AG04449 (cell line): ENCODE results near the gene GPR55.

Experiments used
- CTCF ChIA-PET: fragments of 350-600 bp; formaldehyde crosslinking; extraction: SDS; loops from one replicate; lab custom pipeline; 2021; ENCODE audit warnings: antibody characterized with exemption; lab: Yijun Ruan, JAX
- POLR2A ChIA-PET: fragments of 400-600, 350-600 bp; formaldehyde crosslinking; extraction: SDS; loops from one replicate; lab custom pipeline; 2020; ENCODE audit warnings: antibody characterized with exemption, inconsistent platforms; lab: Yijun Ruan, JAX
- DNase-seq: peaks from one replicate; pipeline ENCODE4 v3.0.0-alpha.2; 2010; ENCODE audit warnings: low read depth, low spot score
- H3K4me3 ChIP-seq: 2 replicates; pipeline ENCODE4 v1.5.1; 2011; ENCODE audit warnings: low read depth, mild to moderate bottlenecking, control low read depth, low read length
- CTCF ChIP-seq: IDR thresholded peaks from one replicate; pipeline ENCODE4 v1.5.1; 2011; ENCODE audit warnings: mild to moderate bottlenecking, moderate library complexity, low read length, control low read depth, inconsistent platforms; ENCODE audit not compliant: insufficient read depth; ENCODE audit errors: missing control alignments

GPR55 gene

GRCh38 chr2:230871361-230872150, 53.5 kb downstream of the GPR55 start:
- CTCF ChIA-PET = interaction anchor here (0.6 to 2.0 kb wide), 3 partner anchors 23 to 74 kb away, joined by 3 to 7 read pairs (median 4); no protein-coding TSS in a partner anchor
- no peak for DNase-seq
- TF ChIP-seq CTCF = no peak
- POLR2A ChIA-PET = interaction anchor here (0.6 kb wide), 1 partner anchor 583 kb away, joined by 3 read pairs; no protein-coding TSS in a partner anchor
- H3K4me3 ChIP-seq = no peak overlapping the region

- ChIA-PET POLR2A (interaction anchor here (0.5 kb wide), 1 partner anchor 327 kb away, joined by 3 read pairs; no protein-coding TSS in a partner anchor), CTCF (interaction anchor here (0.6 to 2.0 kb wide), 2 partner anchors 22 to 74 kb away, joined by 3 to 7 read pairs; no protein-coding TSS in a partner anchor)
- DNase-seq = no peak
- H3K4me3 ChIP-seq = no peak overlapping the region
- no peak for TF ChIP-seq CTCF
Observed at GRCh38 chr2:230870544-230871360, 54.3 kb downstream of the GPR55 start.

GRCh38 chr2:230869914-230870543, 55.0 kb downstream of the GPR55 start:
- DNase-seq = no peak
- no peak overlapping the region for H3K4me3 ChIP-seq
- TF ChIP-seq CTCF = no peak
- CTCF ChIA-PET = interaction anchor here (1.0 to 2.3 kb wide), 3 partner anchors 8 to 186 kb away, joined by 3 to 8 read pairs (median 3); no protein-coding TSS in a partner anchor
- POLR2A ChIA-PET = interaction anchor here (0.5 kb wide), 1 partner anchor 328 kb away, joined by 3 read pairs; no protein-coding TSS in a partner anchor

GRCh38 chr2:230868947-230869913, 55.8 kb downstream of the GPR55 start:
- no peak for DNase-seq
- H3K4me3 ChIP-seq = no peak overlapping the region
- ChIA-PET POLR2A (no interaction called here), CTCF (interaction anchor here (1.0 to 2.3 kb wide), 4 partner anchors 9 to 187 kb away, joined by 3 to 8 read pairs (median 4); no protein-coding TSS in a partner anchor)
- TF ChIP-seq CTCF = no peak

- ChIA-PET POLR2A (no interaction called here), CTCF (interaction anchor here (1.4 to 2.3 kb wide), 2 partner anchors 20 to 119 kb away, joined by 4 to 8 read pairs; no protein-coding TSS in a partner anchor)
- H3K4me3 ChIP-seq = no peak overlapping the region
Observed at GRCh38 chr2:230868161-230868946, 56.7 kb downstream of the GPR55 start.

More at GRCh38 chr2:230868161-230868946, 56.7 kb downstream of the GPR55 start:
- DNase-seq = no peak
- no peak for TF ChIP-seq CTCF
